Mammary epithelial cell (primary cell): ENCODE results near the gene NMNAT2.

Experiments used
- EZH2 ChIP-seq: IDR thresholded peaks from 2 replicates; pipeline ENCODE4 v1.6.1; 2012; ENCODE audit warnings: low read length, inconsistent platforms, borderline replicate concordance
- TF ChIP-seq, protein P1 (sequence below), 2 donors: IDR thresholded peaks in 1 of 2; conservative IDR thresholded peaks in 1 of 2; 2 replicates each; pipeline ENCODE4 v1.5.1; 2011 to 2012; ENCODE audit warnings: inconsistent platforms in 2 of 2, low read length in 2 of 2, mild to moderate bottlenecking in 2 of 2, control low read depth in 1 of 2, low read depth in 1 of 2; ENCODE audit not compliant: insufficient read depth in 1 of 2; ENCODE audit errors: extremely low read depth in 1 of 2

- TF ChIP-seq, protein P1, sequence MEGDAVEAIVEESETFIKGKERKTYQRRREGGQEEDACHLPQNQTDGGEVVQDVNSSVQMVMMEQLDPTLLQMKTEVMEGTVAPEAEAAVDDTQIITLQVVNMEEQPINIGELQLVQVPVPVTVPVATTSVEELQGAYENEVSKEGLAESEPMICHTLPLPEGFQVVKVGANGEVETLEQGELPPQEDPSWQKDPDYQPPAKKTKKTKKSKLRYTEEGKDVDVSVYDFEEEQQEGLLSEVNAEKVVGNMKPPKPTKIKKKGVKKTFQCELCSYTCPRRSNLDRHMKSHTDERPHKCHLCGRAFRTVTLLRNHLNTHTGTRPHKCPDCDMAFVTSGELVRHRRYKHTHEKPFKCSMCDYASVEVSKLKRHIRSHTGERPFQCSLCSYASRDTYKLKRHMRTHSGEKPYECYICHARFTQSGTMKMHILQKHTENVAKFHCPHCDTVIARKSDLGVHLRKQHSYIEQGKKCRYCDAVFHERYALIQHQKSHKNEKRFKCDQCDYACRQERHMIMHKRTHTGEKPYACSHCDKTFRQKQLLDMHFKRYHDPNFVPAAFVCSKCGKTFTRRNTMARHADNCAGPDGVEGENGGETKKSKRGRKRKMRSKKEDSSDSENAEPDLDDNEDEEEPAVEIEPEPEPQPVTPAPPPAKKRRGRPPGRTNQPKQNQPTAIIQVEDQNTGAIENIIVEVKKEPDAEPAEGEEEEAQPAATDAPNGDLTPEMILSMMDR (conservative IDR thresholded peaks at IDR 0.05 in 1 of 2, IDR thresholded peaks at IDR 0.05 in 1 of 2; ENCODE audit: extremely low read depth in 1 of 2, insufficient read depth in 1 of 2, low read depth in 1 of 2, low read length in 2 of 2), result no peak
- no peak for TF ChIP-seq EZH2
Measured at GRCh38 chr1:183435497-183435896, 17.3 kb upstream of the NMNAT2 start.
